H9 (cell line): Measurements from ENCODE around the gene SYCE3. TPM values are rescaled to one million over a fixed set of nuclear protein-coding genes. Genes with fewer than 3 reads are reported as not detected.

Source experiments
- DNase-seq: peaks from one replicate; pipeline ENCODE4 v3.0.0-alpha.2; 2017
- H2AFZ ChIP-seq: one replicate; pipeline ENCODE4 v1.6.1; 2013; ENCODE audit warnings: mild to moderate bottlenecking, low read length, control low read depth, moderate library complexity
- H2AK5ac ChIP-seq: 2 replicates; pipeline ENCODE4 v1.6.1; 2013; ENCODE audit warnings: low read length, control low read depth, mixed read lengths; ENCODE audit not compliant: insufficient read length
- H2BK120ac ChIP-seq: one replicate; pipeline ENCODE4 v1.6.1; 2013; ENCODE audit warnings: low read depth, mild to moderate bottlenecking, low read length, control low read depth, inconsistent platforms; ENCODE audit not compliant: poor library complexity, severe bottlenecking
- H2BK12ac ChIP-seq: 2 replicates; pipeline ENCODE4 v1.6.1; 2013; ENCODE audit warnings: low read length, control low read depth, mixed read lengths, low read depth; ENCODE audit not compliant: insufficient read length
- H2BK15ac ChIP-seq: 2 replicates; pipeline ENCODE4 v1.6.1; 2013; ENCODE audit warnings: low read depth, low read length, control low read depth
- H2BK20ac ChIP-seq: one replicate; pipeline ENCODE4 v1.6.1; 2013; ENCODE audit warnings: low read depth, mild to moderate bottlenecking, low read length, control low read depth, inconsistent platforms; ENCODE audit not compliant: poor library complexity, severe bottlenecking
- H2BK5ac ChIP-seq: 2 replicates; pipeline ENCODE4 v1.6.1; 2013; ENCODE audit warnings: low read length, control low read depth, mixed read lengths; ENCODE audit not compliant: insufficient read length
- H3K14ac ChIP-seq: 2 replicates; pipeline ENCODE4 v1.6.1; 2013; ENCODE audit warnings: low read length, control low read depth; ENCODE audit not compliant: insufficient read depth
- H3K18ac ChIP-seq: 2 replicates; pipeline ENCODE4 v1.6.1; 2013; ENCODE audit warnings: low read depth, mild to moderate bottlenecking, mixed read lengths, low read length, control low read depth; ENCODE audit not compliant: insufficient read length
- H3K23ac ChIP-seq: 2 replicates; pipeline ENCODE4 v1.6.1; 2013; ENCODE audit warnings: low read length, control low read depth, mixed read lengths, low read depth; ENCODE audit not compliant: insufficient read length
- H3K23me2 ChIP-seq: 2 replicates; pipeline ENCODE4 v1.6.1; 2013; ENCODE audit warnings: low read depth, mild to moderate bottlenecking, mixed read lengths, low read length, control low read depth; ENCODE audit not compliant: insufficient read length, poor library complexity, severe bottlenecking
- H3K27ac ChIP-seq: 2 replicates; pipeline ENCODE4 v1.5.1; 2013; ENCODE audit warnings: low read length, control low read depth, mixed read lengths, low read depth; ENCODE audit not compliant: insufficient read length
- H3K27me3 ChIP-seq: 2 replicates; pipeline ENCODE4 v1.6.1; 2013; ENCODE audit warnings: low read length, control low read depth, inconsistent platforms; ENCODE audit not compliant: insufficient read depth
- H3K4ac ChIP-seq: 2 replicates; pipeline ENCODE4 v1.6.1; 2013; ENCODE audit warnings: low read depth, mild to moderate bottlenecking, control low read depth, inconsistent platforms, low read length, moderate library complexity
- H3K4me1 ChIP-seq: 2 replicates; pipeline ENCODE4 v1.6.1; 2013; ENCODE audit warnings: low read length, control low read depth, inconsistent platforms; ENCODE audit not compliant: insufficient read depth
- H3K4me2 ChIP-seq: 2 replicates; pipeline ENCODE4 v1.6.1; 2013; ENCODE audit warnings: low read length, control low read depth, mixed read lengths; ENCODE audit not compliant: insufficient read length, insufficient read depth
- H3K56ac ChIP-seq: 2 replicates; pipeline ENCODE4 v1.6.1; 2013; ENCODE audit warnings: low read depth, mild to moderate bottlenecking, mixed read lengths, low read length, control low read depth; ENCODE audit not compliant: insufficient read length
- H3K79me1 ChIP-seq: 2 replicates; pipeline ENCODE4 v1.6.1; 2013; ENCODE audit warnings: low read depth, mild to moderate bottlenecking, moderate library complexity, low read length, control low read depth, inconsistent platforms; ENCODE audit not compliant: insufficient read depth, poor library complexity, severe bottlenecking
- H3K79me2 ChIP-seq: 2 replicates; pipeline ENCODE4 v1.6.1; 2013; ENCODE audit warnings: low read length, control low read depth, inconsistent platforms; ENCODE audit not compliant: insufficient read depth
- H3K9ac ChIP-seq: 2 replicates; pipeline ENCODE4 v1.6.1; 2013; ENCODE audit warnings: low read length, control low read depth, mixed read lengths; ENCODE audit not compliant: insufficient read length; ENCODE audit errors: extremely low read depth
- H3K9me3 ChIP-seq: one replicate; pipeline ENCODE4 v1.6.1; 2013; ENCODE audit warnings: low read depth, low read length, inconsistent platforms; ENCODE audit not compliant: control insufficient read depth
- H3T11ph ChIP-seq: one replicate; pipeline ENCODE4 v1.6.1; 2013; ENCODE audit warnings: mild to moderate bottlenecking, low read length, control low read depth, inconsistent platforms
- H4K20me1 ChIP-seq: one replicate; pipeline ENCODE4 v1.6.1; 2013; ENCODE audit not compliant: control insufficient read depth, insufficient read length, insufficient read depth
- H4K5ac ChIP-seq: 2 replicates; pipeline ENCODE4 v1.6.1; 2013; ENCODE audit warnings: low read depth, mild to moderate bottlenecking, mixed read lengths, low read length, control low read depth; ENCODE audit not compliant: insufficient read length
- H4K8ac ChIP-seq: replicated peaks from 2 replicates; pipeline ENCODE4 v1.6.1; 2013; ENCODE audit warnings: low read length, control low read depth, mixed read lengths, low read depth; ENCODE audit not compliant: insufficient read length
- H4K91ac ChIP-seq: 2 replicates; pipeline ENCODE4 v1.6.1; 2013; ENCODE audit warnings: low read depth, mild to moderate bottlenecking, moderate library complexity, mixed read lengths, low read length, control low read depth; ENCODE audit not compliant: insufficient read length
- H3K27ac Mint-ChIP-seq, 3 experiments: 2 replicates in 2 of 3; 3 replicates in 1 of 3; pipeline ENCODE4 v1.8.0; 2020 to 2021; ENCODE audit warnings: mixed read lengths in 3 of 3, mild to moderate bottlenecking in 1 of 3, moderate library complexity in 1 of 3
- H3K27me3 Mint-ChIP-seq: 2 replicates; pipeline ENCODE4 v1.8.0; 2021; ENCODE audit warnings: low read depth, mild to moderate bottlenecking, moderate library complexity, mixed read lengths
- H3K36me3 Mint-ChIP-seq, 3 experiments: 2 replicates in 2 of 3; 3 replicates in 1 of 3; pipeline ENCODE4 v1.8.0; 2020 to 2021; ENCODE audit warnings: low read depth in 3 of 3, mixed read lengths in 3 of 3; ENCODE audit not compliant: insufficient read depth in 1 of 3
- H3K4me1 Mint-ChIP-seq, 2 experiments: 2 replicates each; pipeline ENCODE4 v1.8.0; 2020; ENCODE audit warnings: mixed read lengths in 2 of 2
- H3K4me3 Mint-ChIP-seq, 2 experiments: 2 replicates in 1 of 2; 3 replicates in 1 of 2; pipeline ENCODE4 v1.8.0; 2020 to 2021; ENCODE audit warnings: mild to moderate bottlenecking in 2 of 2, mixed read lengths in 2 of 2, moderate library complexity in 1 of 2
- H3K9me3 Mint-ChIP-seq, 2 experiments: 2 replicates in 1 of 2; 3 replicates in 1 of 2; pipeline ENCODE4 v1.8.0; 2020; ENCODE audit warnings: mild to moderate bottlenecking in 2 of 2, mixed read lengths in 2 of 2, moderate library complexity in 1 of 2
- CTCF ChIP-seq: fragments of 200-600 bp; sonication (generic); conservative IDR thresholded peaks from 3 replicates; pipeline ENCODE4 v1.8.0; 2021; ENCODE audit warnings: antibody characterized with exemption, mild to moderate bottlenecking
- WGBS: extraction: QIAGEN DNeasy Blood & Tissue Kit; methylation state at CpG from one replicate; pipeline ENCODE4 v1.1.7; 2013; ENCODE audit warnings: missing lambda C conversion rate, low lambda C conversion rate, mixed read lengths; ENCODE audit not compliant: insufficient read length; ENCODE audit errors: extremely low coverage; 5-methylcytosine and 5-hydroxymethylcytosine counted together
- total RNA-seq: library from RNA; stranded (reverse); gene quantifications from 2 replicates; pipeline ENCODE4 v1.2.1, GENCODE V29; 2021

SYCE3 gene
- total RNA-seq, 1 experiment from 2014 or later, result 0.85 TPM

- no peak within 1 kb of the TSS for H3K56ac ChIP-seq
- no peaks in the 10 kb centered on the region for H3K23me2 ChIP-seq
- Mint-ChIP-seq H3K36me3 (peaks cover 4 to 52% (median 45%) of the 10 kb centered on the region in 3 experiments), H3K27me3 (no peaks in the 10 kb centered on the region; the same call in 1 of the 2 replicates), H3K4me1 (0 out of 4 replicates have a peak, but pooled peaks cover 0 to 6% of the 10 kb centered on the region in 2 experiments), H3K4me3 (no peak within 1 kb of the TSS), H3K9me3 (no peaks in the 10 kb centered on the region), H3K27ac (peak within 1 kb of the TSS in 1 of 3 experiments; percentile 70; a peak in 3 of 7 replicates)
- H3K18ac ChIP-seq, result no peak within 1 kb of the TSS
- H3K9ac ChIP-seq, result no peak within 1 kb of the TSS
- H3K79me2 ChIP-seq, result no peaks in the 10 kb centered on the region
- no peak within 1 kb of the TSS for H2BK5ac ChIP-seq
- H3T11ph ChIP-seq, result no peak within 1 kb of the TSS
- H4K8ac ChIP-seq, result no peak within 1 kb of the TSS
- no peak within 1 kb of the TSS for H3K4ac ChIP-seq
- H3K23ac ChIP-seq, result no peak within 1 kb of the TSS
- no peaks in the 10 kb centered on the region for H3K9me3 ChIP-seq
- H2AFZ ChIP-seq, result no peak within 1 kb of the TSS
- H2BK12ac ChIP-seq, result no peak within 1 kb of the TSS
- H2BK20ac ChIP-seq, result no peak within 1 kb of the TSS
- no peak within 1 kb of the TSS for H2BK15ac ChIP-seq
- H4K20me1 ChIP-seq, result no peaks in the 10 kb centered on the region
- TF ChIP-seq CTCF, result no peak
- H3K27ac ChIP-seq, result no peak within 1 kb of the TSS
- no peak within 1 kb of the TSS for H2AK5ac ChIP-seq
- no peak within 1 kb of the TSS for H4K91ac ChIP-seq
- H3K27me3 ChIP-seq, result no peaks in the 10 kb centered on the region
- peaks cover 4% of the 10 kb centered on the region for H3K79me1 ChIP-seq
- H3K4me1 ChIP-seq, result peaks cover 2% of the 10 kb centered on the region; the same call in 1 of the 2 replicates
- H3K14ac ChIP-seq, result no peak within 1 kb of the TSS; the same call in 1 of the 2 replicates
- H3K4me2 ChIP-seq, result no peak within 1 kb of the TSS
- H2BK120ac ChIP-seq, result no peak within 1 kb of the TSS
- no CpG with 5 or more reads among the region's 63 CpGs for WGBS
- H4K5ac ChIP-seq, result no peak within 1 kb of the TSS
- no peak for DNase-seq
Observed at GRCh38 chr22:50577987-50578775, 15.5 kb upstream of the SYCE3 start, which contains the start of gene CPT1B. CPT1B (minus strand) TSS chr22:50578427; CDS start chr22:50577915, 512 bp downstream.
